DOHH2 (cell line): Measurements from ENCODE around the gene TAF7L.

ENCODE experiments used
- CTCF ChIP-seq: fragments of 200-600 bp; sonication (generic); IDR thresholded peaks from one replicate; pipeline ENCODE4 v1.5.1; 2014; ENCODE audit warnings: antibody characterized with exemption, mild to moderate bottlenecking, low read depth, low read length; ENCODE audit not compliant: poor library complexity, severe bottlenecking
- EZH2phosphoT487 ChIP-seq: fragments of 200-600 bp; sonication (generic); IDR thresholded peaks from 2 replicates; pipeline ENCODE4 v1.6.1; 2017; ENCODE audit warnings: borderline replicate concordance, mild to moderate bottlenecking, antibody characterized with exemption, low read length, moderate library complexity, mixed read lengths

- TF ChIP-seq CTCF (no peak), EZH2phosphoT487 (no peak)
These were observed 12.7 kb upstream of the TAF7L start for GRCh38 chrX:101303790-101304189.
